ENCODE measurements around the gene ZNRF1. TPM values are rescaled to one million over a fixed set of nuclear protein-coding genes. Genes with fewer than 3 reads are reported as not detected.

The ZNRF1 gene
- total and polyA plus RNA-seq, 2 of the 13 experiments (the other 11 are each of a cell fraction or from before 2014, with no cell fraction given) = 43.9 to 58.7 TPM

DNA sequence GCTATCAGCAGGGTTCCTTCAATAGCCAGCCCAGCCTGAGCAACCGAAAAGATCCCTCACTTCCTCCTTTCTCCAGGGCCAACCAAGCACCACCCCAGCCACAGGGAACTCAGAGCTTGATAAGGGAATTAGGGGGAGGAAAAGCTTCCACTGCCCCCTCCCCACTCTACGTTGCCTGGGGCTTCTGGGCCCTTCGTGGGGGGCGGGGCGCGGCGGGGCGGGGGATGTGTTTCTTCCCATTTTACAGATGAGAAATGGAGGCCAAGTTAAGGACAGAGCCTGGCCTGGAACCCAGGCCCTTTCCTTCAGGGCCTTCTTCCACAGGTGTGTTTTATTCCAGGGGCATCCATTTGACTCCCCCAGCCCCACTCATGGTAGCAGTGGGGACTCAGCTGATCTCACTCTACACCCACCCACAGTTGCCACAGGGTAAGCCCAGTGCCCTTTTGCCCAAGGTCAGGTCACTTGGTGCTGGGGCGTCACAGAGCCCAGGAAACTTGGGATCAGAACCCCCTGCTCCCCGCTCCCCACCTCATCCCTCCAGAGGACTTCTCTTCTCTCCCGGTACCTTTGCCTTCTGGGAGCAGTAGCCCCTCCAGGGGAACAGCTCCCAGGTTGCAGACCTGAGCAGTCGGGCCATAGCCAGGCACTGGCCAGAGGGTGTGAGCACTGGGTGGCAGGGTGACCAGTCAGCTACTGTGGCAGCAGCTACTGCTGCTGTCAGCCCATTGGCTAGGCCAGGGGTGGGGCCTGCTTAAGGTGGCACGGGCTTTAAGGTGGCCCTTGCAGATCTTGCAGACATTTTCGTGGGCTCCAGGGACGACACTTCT lies 117.5 kb downstream of the ZNRF1 start, which contains the start of gene LDHD (continued):
- TF ChIP-seq ZSCAN21 (CRISPR knock-in tag; IDR thresholded peaks at IDR 0.05; ENCODE audit: borderline replicate concordance) (0 out of 2 replicates have a peak, but pooled peaks have one; percentile 63), NCOA2 (CRISPR knock-in tag; IDR thresholded peaks at IDR 0.05) (peak; percentile 62; the same call in 1 of the 2 replicates), MIXL1 (CRISPR knock-in tag; IDR thresholded peaks at IDR 0.05) (0 out of 2 replicates have a peak, but pooled peaks have one; percentile 71), RCOR2 (CRISPR knock-in tag; IDR thresholded peaks at IDR 0.05) (0 out of 2 replicates have a peak, but pooled peaks have one; percentile 40), POGZ (CRISPR knock-in tag; IDR thresholded peaks at IDR 0.05) (peak; percentile 55; the same call in 1 of the 2 replicates), GABPB1 (CRISPR knock-in tag; IDR thresholded peaks at IDR 0.05) (peak; percentile 53), FOXA1 (IDR thresholded peaks at IDR 0.05) (no peak), FOXA1 (CRISPR knock-in tag; IDR thresholded peaks at IDR 0.05) (no peak), ZNF331 (CRISPR knock-in tag; IDR thresholded peaks at IDR 0.05) (peak; percentile 89), STAT5B (CRISPR knock-in tag; IDR thresholded peaks at IDR 0.05) (peak; percentile 66; the same call in 1 of the 2 replicates), SRSF1 (optimal IDR thresholded peaks at IDR 0.05; ENCODE audit: low read depth, low read length) (peak; percentile 82), KMT2B (CRISPR knock-in tag; IDR thresholded peaks at IDR 0.05) (peak; percentile 51; the same call in 1 of the 2 replicates), DR1 (CRISPR knock-in tag; IDR thresholded peaks at IDR 0.05) (no peak; the same call in 1 of the 2 replicates), TAF1 (CRISPR knock-in tag; IDR thresholded peaks at IDR 0.05) (peak; percentile 93), YY1 (IDR thresholded peaks at IDR 0.05; ENCODE audit: insufficient read depth, insufficient replicate concordance, low read depth, low read length) (peak; percentile 38), ZNF670 (CRISPR knock-in tag; IDR thresholded peaks at IDR 0.05; ENCODE audit: borderline replicate concordance) (0 out of 2 replicates have a peak, but pooled peaks have one; percentile 46)
- TF ChIP-seq, protein P1, sequence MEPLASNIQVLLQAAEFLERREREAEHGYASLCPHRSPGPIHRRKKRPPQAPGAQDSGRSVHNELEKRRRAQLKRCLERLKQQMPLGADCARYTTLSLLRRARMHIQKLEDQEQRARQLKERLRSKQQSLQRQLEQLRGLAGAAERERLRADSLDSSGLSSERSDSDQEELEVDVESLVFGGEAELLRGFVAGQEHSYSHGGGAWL (CRISPR knock-in tag; IDR thresholded peaks at IDR 0.05) = peak; percentile 75; the same call in 1 of the 2 replicates
- TF ChIP-seq, protein P2, sequence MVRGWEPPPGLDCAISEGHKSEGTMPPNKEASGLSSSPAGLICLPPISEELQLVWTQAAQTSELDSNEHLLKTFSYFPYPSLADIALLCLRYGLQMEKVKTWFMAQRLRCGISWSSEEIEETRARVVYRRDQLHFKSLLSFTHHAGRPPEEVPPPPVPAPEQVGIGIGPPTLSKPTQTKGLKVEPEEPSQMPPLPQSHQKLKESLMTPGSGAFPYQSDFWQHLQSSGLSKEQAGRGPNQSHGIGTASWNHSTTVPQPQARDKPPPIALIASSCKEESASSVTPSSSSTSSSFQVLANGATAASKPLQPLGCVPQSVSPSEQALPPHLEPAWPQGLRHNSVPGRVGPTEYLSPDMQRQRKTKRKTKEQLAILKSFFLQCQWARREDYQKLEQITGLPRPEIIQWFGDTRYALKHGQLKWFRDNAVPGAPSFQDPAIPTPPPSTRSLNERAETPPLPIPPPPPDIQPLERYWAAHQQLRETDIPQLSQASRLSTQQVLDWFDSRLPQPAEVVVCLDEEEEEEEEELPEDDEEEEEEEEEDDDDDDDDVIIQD (CRISPR knock-in tag; IDR thresholded peaks at IDR 0.05; ENCODE audit: low read depth) = peak; percentile 58; the same call in 1 of the 2 replicates
- TF ChIP-seq, protein P3, sequence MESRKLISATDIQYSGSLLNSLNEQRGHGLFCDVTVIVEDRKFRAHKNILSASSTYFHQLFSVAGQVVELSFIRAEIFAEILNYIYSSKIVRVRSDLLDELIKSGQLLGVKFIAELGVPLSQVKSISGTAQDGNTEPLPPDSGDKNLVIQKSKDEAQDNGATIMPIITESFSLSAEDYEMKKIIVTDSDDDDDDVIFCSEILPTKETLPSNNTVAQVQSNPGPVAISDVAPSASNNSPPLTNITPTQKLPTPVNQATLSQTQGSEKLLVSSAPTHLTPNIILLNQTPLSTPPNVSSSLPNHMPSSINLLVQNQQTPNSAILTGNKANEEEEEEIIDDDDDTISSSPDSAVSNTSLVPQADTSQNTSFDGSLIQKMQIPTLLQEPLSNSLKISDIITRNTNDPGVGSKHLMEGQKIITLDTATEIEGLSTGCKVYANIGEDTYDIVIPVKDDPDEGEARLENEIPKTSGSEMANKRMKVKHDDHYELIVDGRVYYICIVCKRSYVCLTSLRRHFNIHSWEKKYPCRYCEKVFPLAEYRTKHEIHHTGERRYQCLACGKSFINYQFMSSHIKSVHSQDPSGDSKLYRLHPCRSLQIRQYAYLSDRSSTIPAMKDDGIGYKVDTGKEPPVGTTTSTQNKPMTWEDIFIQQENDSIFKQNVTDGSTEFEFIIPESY (CRISPR knock-in tag; IDR thresholded peaks at IDR 0.05) = peak; percentile 55; the same call in 1 of the 2 replicates
- TF ChIP-seq, protein P4, sequence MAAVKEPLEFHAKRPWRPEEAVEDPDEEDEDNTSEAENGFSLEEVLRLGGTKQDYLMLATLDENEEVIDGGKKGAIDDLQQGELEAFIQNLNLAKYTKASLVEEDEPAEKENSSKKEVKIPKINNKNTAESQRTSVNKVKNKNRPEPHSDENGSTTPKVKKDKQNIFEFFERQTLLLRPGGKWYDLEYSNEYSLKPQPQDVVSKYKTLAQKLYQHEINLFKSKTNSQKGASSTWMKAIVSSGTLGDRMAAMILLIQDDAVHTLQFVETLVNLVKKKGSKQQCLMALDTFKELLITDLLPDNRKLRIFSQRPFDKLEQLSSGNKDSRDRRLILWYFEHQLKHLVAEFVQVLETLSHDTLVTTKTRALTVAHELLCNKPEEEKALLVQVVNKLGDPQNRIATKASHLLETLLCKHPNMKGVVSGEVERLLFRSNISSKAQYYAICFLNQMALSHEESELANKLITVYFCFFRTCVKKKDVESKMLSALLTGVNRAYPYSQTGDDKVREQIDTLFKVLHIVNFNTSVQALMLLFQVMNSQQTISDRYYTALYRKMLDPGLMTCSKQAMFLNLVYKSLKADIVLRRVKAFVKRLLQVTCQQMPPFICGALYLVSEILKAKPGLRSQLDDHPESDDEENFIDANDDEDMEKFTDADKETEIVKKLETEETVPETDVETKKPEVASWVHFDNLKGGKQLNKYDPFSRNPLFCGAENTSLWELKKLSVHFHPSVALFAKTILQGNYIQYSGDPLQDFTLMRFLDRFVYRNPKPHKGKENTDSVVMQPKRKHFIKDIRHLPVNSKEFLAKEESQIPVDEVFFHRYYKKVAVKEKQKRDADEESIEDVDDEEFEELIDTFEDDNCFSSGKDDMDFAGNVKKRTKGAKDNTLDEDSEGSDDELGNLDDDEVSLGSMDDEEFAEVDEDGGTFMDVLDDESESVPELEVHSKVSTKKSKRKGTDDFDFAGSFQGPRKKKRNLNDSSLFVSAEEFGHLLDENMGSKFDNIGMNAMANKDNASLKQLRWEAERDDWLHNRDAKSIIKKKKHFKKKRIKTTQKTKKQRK (IDR thresholded peaks at IDR 0.05; ENCODE audit: low read length) = no peak
- TF ChIP-seq, protein P5, sequence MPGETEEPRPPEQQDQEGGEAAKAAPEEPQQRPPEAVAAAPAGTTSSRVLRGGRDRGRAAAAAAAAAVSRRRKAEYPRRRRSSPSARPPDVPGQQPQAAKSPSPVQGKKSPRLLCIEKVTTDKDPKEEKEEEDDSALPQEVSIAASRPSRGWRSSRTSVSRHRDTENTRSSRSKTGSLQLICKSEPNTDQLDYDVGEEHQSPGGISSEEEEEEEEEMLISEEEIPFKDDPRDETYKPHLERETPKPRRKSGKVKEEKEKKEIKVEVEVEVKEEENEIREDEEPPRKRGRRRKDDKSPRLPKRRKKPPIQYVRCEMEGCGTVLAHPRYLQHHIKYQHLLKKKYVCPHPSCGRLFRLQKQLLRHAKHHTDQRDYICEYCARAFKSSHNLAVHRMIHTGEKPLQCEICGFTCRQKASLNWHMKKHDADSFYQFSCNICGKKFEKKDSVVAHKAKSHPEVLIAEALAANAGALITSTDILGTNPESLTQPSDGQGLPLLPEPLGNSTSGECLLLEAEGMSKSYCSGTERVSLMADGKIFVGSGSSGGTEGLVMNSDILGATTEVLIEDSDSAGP (CRISPR knock-in tag; IDR thresholded peaks at IDR 0.05; ENCODE audit: borderline replicate concordance) = peak; percentile 87

All from HepG2 (cell line).